Measurements from ENCODE around the gene CPNE4.

DNA sequence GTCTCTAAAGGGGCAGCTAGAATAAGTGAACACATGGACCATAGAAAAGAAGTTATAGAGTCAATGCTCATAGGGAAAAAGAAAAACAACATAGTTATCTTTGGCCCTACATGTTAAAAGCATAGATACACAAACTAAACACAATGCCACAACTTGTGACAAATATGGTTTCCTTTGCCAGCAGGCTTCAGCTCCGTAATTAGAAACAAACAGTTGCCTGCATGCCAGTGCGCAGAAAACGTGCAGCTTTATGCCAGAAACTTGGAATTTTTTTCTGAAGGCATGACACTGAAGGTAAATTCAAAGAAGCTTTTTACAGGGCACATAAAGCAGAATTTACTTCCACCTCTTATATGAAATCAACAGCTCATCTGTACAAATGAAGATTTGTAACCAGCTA lies 2.2 kb upstream of the CPNE4 start:
- TF ChIP-seq POLR2A (IDR thresholded peaks at IDR 0.05; ENCODE audit: low read length) (no peak), GATA1 (IDR thresholded peaks at IDR 0.05; ENCODE audit: low read depth, low read length) (no peak)

Measured in erythroblast (primary cell).